ENCODE measurements around the gene STRN3.
"Not testable (repeated sequence)": the region's sequence is repeated elsewhere in the genome, so short reads cannot be mapped to it uniquely, and the experiment has no call there.

The STRN3 gene

DNA sequence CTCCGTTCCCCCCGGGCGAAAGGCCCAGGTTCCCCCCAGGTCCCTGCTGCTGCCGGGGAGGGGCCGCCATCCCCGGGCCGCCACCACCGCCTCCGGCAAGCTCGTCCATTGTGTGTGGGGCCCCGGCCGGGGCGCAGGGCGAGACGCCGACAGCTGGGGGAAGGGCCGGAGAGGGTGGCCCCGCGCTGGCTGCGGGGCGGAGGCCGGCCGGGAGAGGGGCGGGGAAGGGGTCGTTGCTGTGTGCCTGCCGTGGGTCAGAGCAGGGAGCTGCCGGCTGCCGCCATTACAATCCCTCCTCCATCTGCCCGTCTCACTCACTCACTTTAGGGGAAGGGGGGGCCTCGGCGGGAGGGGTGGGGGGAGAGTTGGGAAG is at the start of gene STRN3:
Gene STRN3, minus strand, starts transcription at position 303 of the 373 bp plus-strand sequence. Its CDS starts 194 bp downstream, at position 109.
- no peak for DNase-seq (ENCODE audit: low spot score)

GRCh38 chr14:31075144-31075543 is 49.0 kb upstream of the STRN3 start:
- no peak for DNase-seq (ENCODE audit: low spot score)

- DNase-seq (ENCODE audit: low spot score), result no peak
Measured at GRCh38 chr14:31071151-31071550, 45.0 kb upstream of the STRN3 start.

DNA sequence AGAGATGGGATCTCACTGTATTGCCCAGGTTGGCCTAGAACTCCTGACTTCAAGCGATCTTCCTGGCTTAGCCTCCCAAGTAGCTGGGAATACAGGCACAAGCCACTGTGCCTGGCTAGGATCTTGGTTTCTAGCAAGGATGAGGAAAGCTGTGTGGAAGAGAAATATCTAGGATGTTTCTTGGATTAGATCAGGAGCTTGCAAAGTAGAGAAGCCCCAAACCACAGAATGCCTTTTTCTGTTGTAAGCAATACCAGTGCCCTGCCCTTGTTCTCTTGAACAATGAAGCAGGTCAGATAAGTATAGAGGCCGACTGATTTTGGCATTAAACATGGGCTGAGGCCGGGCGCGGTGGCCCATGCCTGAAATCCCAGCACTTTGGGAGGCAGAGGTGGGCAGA is 44.3 kb upstream of the STRN3 start:
- peak; percentile 86 for DNase-seq (ENCODE audit: low spot score)

- no peak for DNase-seq (ENCODE audit: low spot score)
Measured at GRCh38 chr14:31069343-31069742, 43.2 kb upstream of the STRN3 start.

DNA sequence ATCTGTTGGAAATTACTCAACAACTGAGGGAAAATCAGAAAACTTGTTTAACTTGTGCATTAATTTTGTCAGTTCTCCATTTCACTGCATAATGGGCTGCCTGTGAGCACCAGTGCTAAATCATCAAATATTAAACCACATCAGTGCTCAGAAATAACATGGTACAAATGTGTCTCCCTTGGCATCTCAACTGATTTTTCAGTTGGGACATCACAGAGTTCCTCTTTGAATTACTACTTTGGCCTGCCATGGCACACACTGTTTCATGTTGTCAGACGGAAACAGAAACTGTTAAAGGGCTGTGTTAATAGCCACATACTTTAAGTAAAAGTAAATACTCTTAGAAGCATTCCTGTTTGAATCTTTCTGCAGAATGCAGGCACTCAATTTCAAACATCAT is 42.1 kb upstream of the STRN3 start:
- no peak for DNase-seq (ENCODE audit: low spot score)

- not testable (repeated sequence) for DNase-seq (ENCODE audit: low spot score)
Measured at GRCh38 chr14:31062908-31063307, 36.7 kb upstream of the STRN3 start.

DNA sequence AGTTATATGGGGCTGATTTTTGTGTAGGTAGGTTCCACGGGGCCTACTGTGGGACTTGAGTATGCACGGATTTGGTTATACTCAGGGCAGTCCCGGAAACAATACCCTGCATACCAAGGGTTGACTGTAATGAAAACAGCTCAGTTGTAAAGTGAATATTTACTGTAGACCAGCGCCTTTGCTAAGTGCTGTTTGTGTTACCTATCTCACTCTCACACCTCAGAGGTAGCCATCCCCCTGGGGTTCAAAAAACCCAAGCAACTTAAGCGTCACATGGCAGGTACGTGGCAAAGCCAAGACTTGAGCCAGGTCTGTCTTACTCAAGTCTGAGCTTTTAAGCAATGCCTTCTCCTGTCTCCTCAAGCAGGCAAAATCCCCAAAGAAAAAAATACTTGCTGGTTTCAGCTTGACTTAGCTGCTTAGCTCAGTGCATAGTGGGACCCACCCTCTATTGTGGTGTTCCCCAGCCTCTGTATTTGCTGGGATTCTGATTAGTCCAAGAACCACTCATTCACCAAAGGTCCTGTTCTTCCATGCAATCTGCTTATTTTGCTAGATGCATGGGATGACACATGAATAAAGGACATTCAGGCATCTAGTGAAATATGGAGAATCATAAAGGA is 34.2 kb upstream of the STRN3 start:
- no peak for DNase-seq (ENCODE audit: low spot score)

DNA sequence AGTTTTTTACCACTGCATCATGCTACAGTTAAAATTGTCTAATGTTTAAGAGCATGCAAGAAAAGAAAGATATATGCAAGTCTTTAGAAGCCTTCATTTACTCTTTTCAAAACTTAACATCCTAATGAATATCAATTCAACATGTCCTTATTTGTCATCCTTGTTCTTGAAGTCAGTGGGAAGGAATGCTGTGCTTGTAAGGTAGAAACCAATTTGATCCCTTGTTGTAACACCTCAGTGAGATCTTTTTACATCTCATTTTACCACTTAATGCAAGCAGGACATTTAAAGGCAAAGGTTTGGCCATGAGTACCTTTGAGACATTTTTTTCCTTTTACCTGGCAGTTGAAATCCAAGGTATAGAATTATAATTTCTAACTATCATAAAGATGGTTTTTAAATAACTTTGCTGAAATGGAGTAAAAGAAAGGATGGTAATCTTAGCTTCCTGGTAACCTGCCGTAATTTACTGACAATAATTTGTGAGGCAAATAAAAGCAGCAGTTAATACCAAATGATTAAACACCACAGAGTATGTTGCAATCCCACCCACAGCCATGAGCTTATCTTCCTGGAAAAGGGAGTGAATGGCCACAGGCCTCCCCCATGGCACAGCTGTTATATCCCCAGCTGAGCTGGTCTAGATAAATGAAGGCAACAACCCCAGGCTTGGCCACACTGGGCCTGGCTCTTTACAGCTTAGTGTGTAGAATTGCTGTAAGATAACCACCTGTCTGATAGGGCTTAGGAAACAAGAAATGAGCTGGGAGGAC is 33.2 kb upstream of the STRN3 start:
- DNase-seq (ENCODE audit: low spot score), result peak; percentile 28

GRCh38 chr14:31057701-31058364 is 31.7 kb upstream of the STRN3 start:
- no peak for DNase-seq (ENCODE audit: low spot score)

- no peak for DNase-seq (ENCODE audit: low spot score)
Measured at GRCh38 chr14:31057035-31057434, 30.9 kb upstream of the STRN3 start.

DNA sequence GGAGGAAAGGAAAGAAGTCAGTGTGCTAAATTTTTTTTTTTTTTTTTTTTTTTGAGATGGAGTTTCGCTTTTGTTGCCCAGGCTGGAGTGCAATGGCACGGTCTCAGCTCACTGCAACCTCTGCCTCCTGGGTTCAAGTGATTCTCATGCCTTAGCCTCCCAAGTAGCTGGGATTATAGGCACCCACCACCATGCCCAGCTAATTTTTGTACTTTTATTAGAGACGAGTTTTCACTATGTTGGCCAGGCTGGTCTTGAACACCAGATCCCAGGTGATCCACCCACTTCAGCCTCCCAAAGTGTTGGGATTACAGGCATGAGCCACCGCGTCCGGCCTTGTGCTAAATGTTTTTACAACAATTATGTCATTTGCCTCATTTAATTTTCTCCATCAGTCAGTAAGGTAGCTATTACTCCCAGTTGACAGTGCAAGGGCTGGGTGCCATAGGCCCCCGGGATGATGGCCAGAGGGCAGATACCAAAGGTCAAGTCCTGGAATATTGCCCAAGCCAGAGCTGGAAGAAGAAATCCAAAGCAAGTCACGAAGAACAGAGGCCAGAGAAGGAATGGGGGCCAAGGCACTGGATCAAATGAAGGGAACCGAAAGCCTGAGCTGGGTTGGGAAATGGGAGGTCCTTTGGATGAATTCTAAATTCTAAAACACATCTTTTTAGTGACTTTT is 26.9 kb upstream of the STRN3 start:
- not testable (repeated sequence) for DNase-seq (ENCODE audit: low spot score)

- no peak for DNase-seq (ENCODE audit: low spot score)
Measured at GRCh38 chr14:31051511-31051910, 25.3 kb upstream of the STRN3 start.

- no peak for DNase-seq (ENCODE audit: low spot score)
Measured at GRCh38 chr14:31051023-31051422, 24.8 kb upstream of the STRN3 start.

- DNase-seq (ENCODE audit: low spot score), result no peak
Measured at GRCh38 chr14:31047503-31047902, 21.3 kb upstream of the STRN3 start.

DNA sequence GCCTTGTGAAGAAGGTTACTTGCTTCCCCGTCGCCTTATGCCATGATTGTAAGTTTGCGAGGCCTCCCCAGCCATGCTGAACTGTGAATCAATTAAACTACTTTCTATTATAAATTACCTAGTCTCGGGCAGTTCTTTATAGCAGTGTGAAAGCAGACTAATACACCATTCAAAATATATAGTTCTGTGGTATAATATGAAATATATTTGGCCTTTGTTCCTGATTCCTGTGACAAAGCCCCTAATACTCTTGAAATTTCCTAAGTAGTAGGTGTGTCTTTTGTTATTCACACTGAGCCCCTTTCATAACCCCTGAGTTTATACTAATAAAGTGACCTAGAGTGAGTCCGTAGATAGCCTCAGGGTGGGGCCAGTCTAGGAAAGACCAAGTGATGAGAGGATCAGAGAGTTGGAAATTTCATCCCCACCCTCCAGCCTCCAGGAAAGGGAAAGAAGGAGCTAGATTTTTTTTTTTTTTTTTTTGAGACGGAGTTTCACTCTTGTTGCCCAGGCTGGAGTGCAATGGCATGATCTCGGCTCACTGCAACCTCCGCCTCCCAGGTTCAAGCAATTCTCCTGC is 19.4 kb upstream of the STRN3 start:
- no peak for DNase-seq (ENCODE audit: low spot score)

GRCh38 chr14:31043379-31043778 is 17.2 kb upstream of the STRN3 start:
- no peak for DNase-seq (ENCODE audit: low spot score)

DNA sequence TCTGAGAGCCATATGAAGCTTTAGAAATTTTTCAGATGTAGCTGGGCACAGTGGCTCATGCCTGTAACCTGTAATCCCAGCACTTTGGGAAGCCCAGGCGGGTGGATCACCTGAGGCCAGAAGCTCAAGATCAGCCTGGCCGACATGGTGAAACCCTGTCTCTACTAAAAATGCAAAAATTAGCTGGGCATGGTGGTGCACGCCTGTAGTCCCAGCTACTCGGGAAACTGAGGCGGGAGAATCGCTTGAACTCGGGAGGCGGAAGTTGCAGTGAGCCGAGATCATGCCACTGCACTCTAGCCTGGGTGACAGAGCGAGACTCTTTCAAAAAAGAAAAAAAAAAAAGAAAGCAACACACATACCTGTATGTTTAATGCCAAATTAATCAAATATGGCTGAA is 16.7 kb upstream of the STRN3 start:
- DNase-seq (ENCODE audit: low spot score), result not testable (repeated sequence)

GRCh38 chr14:31042300-31042699 is 16.1 kb upstream of the STRN3 start:
- no peak for DNase-seq (ENCODE audit: low spot score)

DNA sequence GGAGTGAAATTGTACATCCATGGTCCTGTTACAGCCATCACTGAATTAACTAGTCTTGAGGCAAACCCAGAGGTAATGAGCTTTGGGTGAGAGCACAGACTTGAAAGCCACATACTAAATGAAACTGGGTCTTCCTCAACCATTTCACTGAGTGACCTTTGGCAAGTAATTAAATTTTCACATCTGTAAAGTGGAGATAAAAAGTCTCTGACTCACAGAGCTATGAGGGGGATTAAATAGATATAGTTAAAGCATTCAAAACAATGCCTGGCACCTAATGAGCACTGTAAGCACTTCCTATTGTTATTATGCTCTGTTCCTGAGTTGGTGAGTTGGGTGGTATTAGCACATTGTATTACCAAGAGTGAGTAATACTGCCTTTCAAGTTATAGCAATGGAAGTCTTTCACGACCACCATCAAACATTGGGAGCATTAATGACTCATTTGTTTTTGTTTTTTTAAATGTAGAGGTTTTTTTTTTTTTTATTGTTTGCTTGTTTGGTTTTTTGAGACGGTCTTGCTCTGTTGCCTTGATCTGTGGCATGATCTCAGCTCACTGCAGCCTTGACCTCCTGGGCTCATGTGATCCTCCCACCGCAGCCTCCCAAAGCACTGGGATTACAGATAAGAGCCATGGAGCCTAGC is 12.5 kb upstream of the STRN3 start:
- no peak for DNase-seq (ENCODE audit: low spot score)

- DNase-seq (ENCODE audit: low spot score), result no peak
Measured at GRCh38 chr14:31037709-31038221, 11.6 kb upstream of the STRN3 start.

GRCh38 chr14:31036552-31036951 is 10.4 kb upstream of the STRN3 start:
- DNase-seq (ENCODE audit: low spot score), result no peak

All from hepatic stellate cell (primary cell).